Endodermal cell (in vitro differentiated cells): Measurements from ENCODE around the gene ATXN1. TPM values are rescaled to one million over a fixed set of nuclear protein-coding genes. Genes with fewer than 3 reads are reported as not detected.

Experiments used
- DNase-seq: peaks from one replicate; pipeline ENCODE4 v3.0.0-alpha.2; 2017
- H3K27ac ChIP-seq: 2 replicates; pipeline ENCODE4 v1.5.1; 2013; ENCODE audit warnings: mild to moderate bottlenecking, low read depth, low read length, moderate library complexity
- H3K27me3 ChIP-seq: 2 replicates; pipeline ENCODE4 v1.6.1; 2013; ENCODE audit warnings: mild to moderate bottlenecking, low read length, moderate library complexity; ENCODE audit not compliant: insufficient read depth, control insufficient read depth, poor library complexity, severe bottlenecking
- H3K36me3 ChIP-seq: 2 replicates; pipeline ENCODE4 v1.7.0; 2013; ENCODE audit warnings: mild to moderate bottlenecking, low read length, moderate library complexity; ENCODE audit not compliant: control insufficient read depth, insufficient read depth
- H3K4me1 ChIP-seq: one replicate; pipeline ENCODE4 v1.7.0; 2013; ENCODE audit warnings: low read length; ENCODE audit not compliant: control insufficient read depth, insufficient read depth
- H3K4me3 ChIP-seq: 2 replicates; pipeline ENCODE4 v1.5.1; 2013; ENCODE audit warnings: mild to moderate bottlenecking, low read length, moderate library complexity
- H3K9ac ChIP-seq: 2 replicates; pipeline ENCODE4 v1.6.1; 2013; ENCODE audit warnings: mild to moderate bottlenecking, low read length, moderate library complexity; ENCODE audit not compliant: poor library complexity, severe bottlenecking; ENCODE audit errors: extremely low read depth
- H3K9me3 ChIP-seq: 2 replicates; pipeline ENCODE4 v1.6.1; 2013; ENCODE audit warnings: mild to moderate bottlenecking, low read length, moderate library complexity; ENCODE audit not compliant: control insufficient read depth
- H3K27ac Mint-ChIP-seq: 2 replicates; pipeline ENCODE4 v1.8.0; 2020; ENCODE audit warnings: mixed read lengths
- H3K27me3 Mint-ChIP-seq: 2 replicates; pipeline ENCODE4 v1.8.0; 2021; ENCODE audit warnings: mild to moderate bottlenecking, mixed read lengths; ENCODE audit not compliant: insufficient read depth
- H3K36me3 Mint-ChIP-seq: 2 replicates; pipeline ENCODE4 v1.8.0; 2020; ENCODE audit warnings: low read depth, mixed read lengths
- H3K4me1 Mint-ChIP-seq: 2 replicates; pipeline ENCODE4 v1.8.0; 2020; ENCODE audit warnings: mixed read lengths
- H3K4me3 Mint-ChIP-seq: 2 replicates; pipeline ENCODE4 v1.8.0; 2020; ENCODE audit warnings: mild to moderate bottlenecking, moderate library complexity, mixed read lengths
- H3K9me3 Mint-ChIP-seq: 2 replicates; pipeline ENCODE4 v1.8.0; 2020; ENCODE audit warnings: mild to moderate bottlenecking, mixed read lengths
- WGBS, 2 experiments: methylation state at CpG; one replicate each; pipeline versions ENCODE4 v1.1.5 to v1.1.7; 2013; ENCODE audit warnings: missing lambda C conversion rate in 2 of 2, mixed read lengths in 1 of 2; ENCODE audit not compliant: insufficient coverage in 1 of 2, insufficient read length in 1 of 2; 5-methylcytosine and 5-hydroxymethylcytosine counted together
- total RNA-seq, 2 donors: library from RNA; stranded (reverse); fragmentation: NEBNext Ultra II Directional in 1 of 2; extraction: Animal tissue kit (Norgen Biotek cat#: 25700) in 1 of 2; gene quantifications; 2 replicates in 1 of 2; 3 replicates in 1 of 2; pipeline ENCODE4 v1.2.1, GENCODE V29; 2021
- TF ChIP-seq, protein P1 (sequence below): fragments of 200-600 bp; sonication (generic); conservative IDR thresholded peaks from 2 replicates; pipeline ENCODE4 v1.5.0; 2021; ENCODE audit warnings: antibody characterized with exemption, mild to moderate bottlenecking

ATXN1 gene
- total RNA-seq, 2 donors from 2014 or later, result 10.4 to 15.9 TPM

DNA sequence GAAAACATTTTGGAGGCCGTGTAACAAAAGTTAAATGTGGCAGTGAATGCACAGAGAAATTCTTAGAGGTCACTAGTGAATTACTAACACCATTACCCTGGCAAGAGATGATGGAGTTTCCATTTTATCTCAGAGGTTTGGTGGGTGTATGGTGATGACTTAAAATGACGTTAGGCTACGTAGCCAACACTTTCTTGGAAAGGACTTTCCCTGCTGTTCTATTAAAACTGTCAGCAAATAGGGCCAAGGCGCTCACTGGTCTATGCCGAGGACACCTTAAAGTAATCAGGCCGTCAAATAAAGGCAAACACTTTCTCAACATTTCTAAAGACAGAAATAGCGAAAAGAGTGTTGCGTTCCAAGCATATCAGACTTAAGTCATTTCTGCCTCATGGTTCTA lies 362.1 kb downstream of the ATXN1 start:
- no peaks in the 10 kb centered on the region for H3K36me3 Mint-ChIP-seq
- WGBS, 2 experiments, result 93 to 96% methylated on average over 8 of the region's 8 CpGs
- Histone ChIP-seq H3K9ac (no peak overlapping the region), H3K4me3 (no peak overlapping the region), H3K4me1 (no peaks in the 10 kb centered on the region), H3K27ac (no peak overlapping the region), H3K36me3 (no peaks in the 10 kb centered on the region), H3K9me3 (no peaks in the 10 kb centered on the region), H3K27me3 (no peaks in the 10 kb centered on the region)
- DNase-seq, result no peak
- TF ChIP-seq, protein P1, sequence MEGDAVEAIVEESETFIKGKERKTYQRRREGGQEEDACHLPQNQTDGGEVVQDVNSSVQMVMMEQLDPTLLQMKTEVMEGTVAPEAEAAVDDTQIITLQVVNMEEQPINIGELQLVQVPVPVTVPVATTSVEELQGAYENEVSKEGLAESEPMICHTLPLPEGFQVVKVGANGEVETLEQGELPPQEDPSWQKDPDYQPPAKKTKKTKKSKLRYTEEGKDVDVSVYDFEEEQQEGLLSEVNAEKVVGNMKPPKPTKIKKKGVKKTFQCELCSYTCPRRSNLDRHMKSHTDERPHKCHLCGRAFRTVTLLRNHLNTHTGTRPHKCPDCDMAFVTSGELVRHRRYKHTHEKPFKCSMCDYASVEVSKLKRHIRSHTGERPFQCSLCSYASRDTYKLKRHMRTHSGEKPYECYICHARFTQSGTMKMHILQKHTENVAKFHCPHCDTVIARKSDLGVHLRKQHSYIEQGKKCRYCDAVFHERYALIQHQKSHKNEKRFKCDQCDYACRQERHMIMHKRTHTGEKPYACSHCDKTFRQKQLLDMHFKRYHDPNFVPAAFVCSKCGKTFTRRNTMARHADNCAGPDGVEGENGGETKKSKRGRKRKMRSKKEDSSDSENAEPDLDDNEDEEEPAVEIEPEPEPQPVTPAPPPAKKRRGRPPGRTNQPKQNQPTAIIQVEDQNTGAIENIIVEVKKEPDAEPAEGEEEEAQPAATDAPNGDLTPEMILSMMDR, result no peak
- no peaks in the 10 kb centered on the region for H3K9me3 Mint-ChIP-seq
- no peak overlapping the region for H3K27ac Mint-ChIP-seq
- no peak overlapping the region for H3K4me3 Mint-ChIP-seq
- no peaks in the 10 kb centered on the region for H3K27me3 Mint-ChIP-seq
- no peaks in the 10 kb centered on the region for H3K4me1 Mint-ChIP-seq

DNA sequence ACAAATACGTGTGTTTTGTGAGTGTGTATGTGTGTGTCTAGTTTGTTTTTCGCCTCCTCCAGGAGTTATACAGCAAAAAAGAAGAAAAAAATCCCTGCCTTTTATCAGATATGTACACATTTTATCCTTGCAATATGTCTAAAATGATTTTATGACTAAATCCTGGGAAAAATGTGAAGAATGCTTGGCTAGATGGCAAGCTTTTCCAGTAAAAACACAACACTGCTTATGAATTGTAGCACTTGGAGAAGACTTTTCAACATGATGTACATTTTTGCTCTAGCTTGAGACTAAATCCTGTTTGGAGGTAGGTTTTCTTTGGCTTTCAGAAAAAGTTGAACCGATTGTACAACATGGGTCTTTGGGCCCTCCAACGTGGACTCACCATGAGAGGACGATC lies 362.7 kb downstream of the ATXN1 start:
- TF ChIP-seq, protein P1, result no peak
- H3K27me3 ChIP-seq, result no peaks in the 10 kb centered on the region
- 92 to 100% methylated on average over 3 of the region's 5 CpGs for WGBS, 2 experiments

DNA sequence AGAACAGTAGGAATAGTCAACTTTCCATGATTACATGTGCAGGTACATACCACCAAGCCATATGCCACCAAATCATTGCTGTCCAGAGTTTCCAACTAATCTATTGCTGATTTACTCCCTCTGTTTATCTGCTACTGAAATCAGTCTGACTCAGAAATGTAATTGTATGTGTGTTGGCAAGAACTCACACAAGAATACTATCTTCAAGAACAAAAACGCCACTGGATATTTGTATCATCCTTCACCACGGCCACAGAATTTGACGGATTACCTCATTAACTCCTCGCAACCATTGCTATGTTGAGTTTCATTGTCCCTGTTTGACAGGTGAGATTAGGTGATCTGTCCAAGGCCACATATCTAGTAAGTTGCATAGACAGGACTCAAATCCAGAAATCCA lies 363.6 kb downstream of the ATXN1 start:
- no peak overlapping the region for H3K9ac ChIP-seq
- DNase-seq, result no peak
- Mint-ChIP-seq H3K27ac (no peak overlapping the region), H3K36me3 (no peaks in the 10 kb centered on the region), H3K27me3 (no peaks in the 10 kb centered on the region), H3K4me3 (no peak overlapping the region), H3K9me3 (no peaks in the 10 kb centered on the region), H3K4me1 (no peaks in the 10 kb centered on the region)
- no peak overlapping the region for H3K27ac ChIP-seq
- TF ChIP-seq, protein P1, result no peak
- WGBS, 2 experiments, result 77 to 83% methylated on average over 2 to 4 of the region's 4 CpGs
- H3K4me3 ChIP-seq, result no peak overlapping the region
- H3K9me3 ChIP-seq, result no peaks in the 10 kb centered on the region
- H3K36me3 ChIP-seq, result no peaks in the 10 kb centered on the region
- no peaks in the 10 kb centered on the region for H3K27me3 ChIP-seq
- no peaks in the 10 kb centered on the region for H3K4me1 ChIP-seq

More for the DNA sequence above, 362.7 kb downstream of the ATXN1 start:
- Mint-ChIP-seq H3K27me3 (no peaks in the 10 kb centered on the region), H3K27ac (no peak overlapping the region), H3K36me3 (no peaks in the 10 kb centered on the region), H3K9me3 (no peaks in the 10 kb centered on the region), H3K4me3 (no peak overlapping the region), H3K4me1 (no peaks in the 10 kb centered on the region)
- Histone ChIP-seq H3K27ac (no peak overlapping the region), H3K9me3 (no peaks in the 10 kb centered on the region), H3K4me1 (no peaks in the 10 kb centered on the region), H3K36me3 (no peaks in the 10 kb centered on the region), H3K4me3 (no peak overlapping the region), H3K9ac (no peak overlapping the region)
- DNase-seq, result no peak
